Stomach (tissue), 9 donors: ENCODE results near the gene NSRP1. TPM values are rescaled to one million over a fixed set of nuclear protein-coding genes. Genes with fewer than 3 reads are reported as not detected.

Experiments
- DNase-seq, 2 donors: peaks; one replicate each; pipeline versions ENCODE4 v3.0.0 to v3.0.0-alpha.2; 2013 to 2019
- H3K27ac ChIP-seq, 5 donors: fragments of 200-600 bp in 4 of 5; sonication (generic) in 4 of 5; one replicate each; pipeline ENCODE4 v1.5.1; 2013 to 2019; ENCODE audit warnings: mild to moderate bottlenecking in 1 of 5, moderate library complexity in 1 of 5
- H3K27me3 ChIP-seq, 3 donors: fragments of 200-600 bp; sonication (generic); one replicate each; pipeline ENCODE4 v1.5.1; 2017 to 2019; ENCODE audit warnings: mixed run types in 1 of 3
- H3K36me3 ChIP-seq, 4 donors: fragments of 200-600 bp; sonication (generic); 1 replicate in 3 of 4; 2 replicates in 1 of 4; pipeline ENCODE4 v1.5.1; 2016 to 2019
- H3K4me1 ChIP-seq, 4 donors: fragments of 200-600 bp; sonication (generic); one replicate each; pipeline ENCODE4 v1.5.1; 2016 to 2019
- H3K4me3 ChIP-seq, 4 donors: fragments of 200-600 bp; sonication (generic) in 3 of 4; one replicate each; pipeline ENCODE4 v1.5.1; 2016 to 2019; ENCODE audit warnings: mild to moderate bottlenecking in 1 of 4
- H3K9me3 ChIP-seq, 4 donors: fragments of 200-600 bp; sonication (generic); one replicate each; pipeline ENCODE4 v1.5.1; 2016 to 2019
- EP300 ChIP-seq: sonication (generic); formaldehyde crosslinking; IDR thresholded peaks from one replicate; pipeline ENCODE4 v1.6.1; 2017; ENCODE audit warnings: antibody characterized with exemption
- POLR2A ChIP-seq, 4 donors: fragments of 450-650 bp; IDR thresholded peaks; one replicate each; pipeline ENCODE4 v1.6.1; 2016; ENCODE audit warnings: antibody characterized with exemption in 4 of 4, control low read depth in 2 of 4, mild to moderate bottlenecking in 1 of 4, moderate library complexity in 1 of 4
- POLR2AphosphoS5 ChIP-seq, 3 donors: sonication (generic); formaldehyde crosslinking; IDR thresholded peaks; one replicate each; pipeline ENCODE4 v1.6.1; 2016; ENCODE audit warnings: antibody characterized with exemption in 3 of 3
- WGBS, 5 donors: extraction: QIAGEN DNeasy Blood & Tissue Kit in 3 of 5; methylation state at CpG; one replicate each; pipeline versions ENCODE4 v1.1.5 to v1.1.7; 2013 to 2018; 5-methylcytosine and 5-hydroxymethylcytosine counted together
- intact Hi-C: fragments of 100-400 bp; cut with DNase I; formaldehyde crosslinking; loops from one replicate; pipeline ENCODE4 v1.15.1; 2023; ENCODE audit warnings: low total_unique reads
- polyA plus RNA-seq, 3 donors: library from polyadenylated mRNA; stranded (reverse); fragments of 200-250 nt; gene quantifications; one replicate each; pipeline ENCODE4 v1.2.3, GENCODE V29; 2013
- total RNA-seq, 5 donors: library from RNA; depleted of rRNA; stranded (reverse); fragments of >200 nt; gene quantifications; one replicate each; pipeline versions ENCODE4 v1.1.0 to v1.2.3, GENCODE V29; 2014 to 2016
- TF ChIP-seq, protein P1 (sequence below), 7 experiments: fragments of 450-650 bp in 4 of 7; fragments of 200-600 bp in 3 of 7; sonication (generic) in 3 of 7; IDR thresholded peaks; one replicate each; pipeline ENCODE4 v1.5.1; 2016 to 2019; ENCODE audit warnings: antibody characterized with exemption in 7 of 7, control low read depth in 2 of 7, mild to moderate bottlenecking in 1 of 7
- donor health status: healthy with polysubstance abuse.
- donor health status: Bipolar disorder and iron deficiency.
- donor health status: healthy.

The NSRP1 gene
- total and polyA plus RNA-seq, 8 donors = 5.4 to 110 (median 26.9) TPM

DNA sequence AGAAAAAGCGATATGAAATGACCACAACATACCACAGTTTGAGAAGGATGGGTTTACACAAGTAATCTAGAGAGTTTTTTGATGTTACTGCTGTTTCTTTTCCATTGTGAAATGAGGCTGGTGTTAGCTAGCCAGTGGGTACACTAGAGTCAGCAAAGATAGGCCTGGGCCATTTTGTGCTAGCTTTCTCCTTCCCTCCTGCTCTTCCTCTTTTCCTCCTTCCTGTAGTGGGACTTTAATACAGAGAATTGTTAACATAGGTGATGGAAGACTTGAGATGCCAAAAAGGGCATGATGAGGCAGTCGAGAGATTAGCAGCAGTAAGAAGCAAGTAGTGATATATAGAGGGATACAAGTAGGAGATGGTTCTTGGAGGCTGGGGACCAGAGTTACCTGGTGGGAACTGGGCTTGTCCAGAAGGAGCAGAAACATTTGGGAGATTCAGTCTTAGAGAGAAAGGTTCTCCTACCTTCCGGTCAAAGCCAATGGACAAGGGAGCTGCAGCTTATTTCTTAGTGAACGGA is 7.7 kb downstream of the NSRP1 start:
- Histone ChIP-seq H3K4me1 (peaks cover 0 to 64% (median 25%) of the 10 kb centered on the region in 4 donors), H3K9me3 (no peaks in the 10 kb centered on the region), H3K27me3 (no peaks in the 10 kb centered on the region), H3K36me3 (peaks cover 9 to 69% (median 60%) of the 10 kb centered on the region in 4 donors), H3K27ac (no peak overlapping the region), H3K4me3 (no peak overlapping the region)
- intact Hi-C loops = no loop called here
- 88 to 94% (median 91%) methylated on average over 4 of the region's 4 CpGs for WGBS, 5 donors
- no peak for DNase-seq
- TF ChIP-seq, protein P1, sequence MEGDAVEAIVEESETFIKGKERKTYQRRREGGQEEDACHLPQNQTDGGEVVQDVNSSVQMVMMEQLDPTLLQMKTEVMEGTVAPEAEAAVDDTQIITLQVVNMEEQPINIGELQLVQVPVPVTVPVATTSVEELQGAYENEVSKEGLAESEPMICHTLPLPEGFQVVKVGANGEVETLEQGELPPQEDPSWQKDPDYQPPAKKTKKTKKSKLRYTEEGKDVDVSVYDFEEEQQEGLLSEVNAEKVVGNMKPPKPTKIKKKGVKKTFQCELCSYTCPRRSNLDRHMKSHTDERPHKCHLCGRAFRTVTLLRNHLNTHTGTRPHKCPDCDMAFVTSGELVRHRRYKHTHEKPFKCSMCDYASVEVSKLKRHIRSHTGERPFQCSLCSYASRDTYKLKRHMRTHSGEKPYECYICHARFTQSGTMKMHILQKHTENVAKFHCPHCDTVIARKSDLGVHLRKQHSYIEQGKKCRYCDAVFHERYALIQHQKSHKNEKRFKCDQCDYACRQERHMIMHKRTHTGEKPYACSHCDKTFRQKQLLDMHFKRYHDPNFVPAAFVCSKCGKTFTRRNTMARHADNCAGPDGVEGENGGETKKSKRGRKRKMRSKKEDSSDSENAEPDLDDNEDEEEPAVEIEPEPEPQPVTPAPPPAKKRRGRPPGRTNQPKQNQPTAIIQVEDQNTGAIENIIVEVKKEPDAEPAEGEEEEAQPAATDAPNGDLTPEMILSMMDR (IDR thresholded peaks at IDR 0.05) = no peak
- TF ChIP-seq POLR2AphosphoS5 (IDR thresholded peaks at IDR 0.05) (no peak), POLR2A (IDR thresholded peaks at IDR 0.05) (no peak), EP300 (no peak)

DNA sequence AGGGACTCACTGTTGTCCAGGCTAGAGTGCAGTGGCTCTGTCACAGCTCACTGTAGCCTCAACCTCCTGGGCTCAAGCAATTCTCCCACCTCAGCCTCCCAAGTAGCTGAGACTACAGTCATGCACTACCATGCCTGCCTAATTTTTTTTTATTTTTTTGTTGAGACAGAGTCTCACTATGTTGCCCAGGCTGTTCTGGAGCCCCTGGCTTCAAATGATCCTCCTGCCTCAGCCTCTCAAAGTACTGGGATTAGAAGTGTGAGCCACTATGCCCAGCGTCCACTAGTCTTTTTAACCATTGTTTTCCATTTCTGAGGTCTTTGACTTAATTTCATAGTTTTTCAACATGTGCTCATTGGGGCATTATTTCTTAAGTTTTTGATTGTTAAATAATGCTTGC is 13.5 kb downstream of the NSRP1 start:
- H3K27ac ChIP-seq = no peak overlapping the region
- H3K27me3 ChIP-seq = no peaks in the 10 kb centered on the region
- no peak for DNase-seq
- 82 to 100% (median 90%) methylated on average over 1 of the region's 1 CpG for WGBS, 5 donors
- H3K4me3 ChIP-seq = no peak overlapping the region
- peaks cover 0 to 30% (median 14%) of the 10 kb centered on the region in 4 donors for H3K4me1 ChIP-seq
- peaks cover 3 to 65% (median 49%) of the 10 kb centered on the region in 4 donors for H3K36me3 ChIP-seq
- H3K9me3 ChIP-seq = no peaks in the 10 kb centered on the region
- intact Hi-C loops = no loop called here
- TF ChIP-seq POLR2A (IDR thresholded peaks at IDR 0.05) (no peak), POLR2AphosphoS5 (IDR thresholded peaks at IDR 0.05) (no peak), EP300 (no peak)
- TF ChIP-seq, protein P1 (IDR thresholded peaks at IDR 0.05) = no peak

DNA sequence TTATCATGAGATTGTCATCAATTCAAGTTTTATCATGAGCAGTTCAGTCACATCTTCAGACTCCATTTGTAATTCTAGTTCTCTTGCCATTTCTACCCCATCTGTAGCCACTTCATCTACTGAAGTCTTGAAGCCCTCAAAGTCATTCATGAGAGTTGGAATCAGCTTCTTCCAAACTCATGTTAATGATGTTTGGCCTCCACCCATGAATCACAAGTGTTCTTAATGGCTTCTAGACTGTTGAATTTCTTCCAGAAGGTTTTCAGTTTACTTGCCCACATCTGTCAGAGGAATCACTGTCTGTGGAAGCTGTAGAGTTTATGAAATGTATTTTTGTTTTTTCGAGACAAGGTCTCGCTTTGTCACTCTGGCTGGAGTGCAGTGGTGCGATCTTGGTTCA is 16.0 kb downstream of the NSRP1 start:
- H3K36me3 ChIP-seq = peaks cover 7 to 72% (median 51%) of the 10 kb centered on the region in 4 donors
- WGBS, 5 donors = 90 to 98% (median 96%) methylated on average over 3 of the region's 3 CpGs
- H3K27ac ChIP-seq = no peak overlapping the region
- no peak for DNase-seq
- intact Hi-C loops = no loop called here
- TF ChIP-seq POLR2A (IDR thresholded peaks at IDR 0.05) = no peak
- TF ChIP-seq, protein P1 (IDR thresholded peaks at IDR 0.05) = no peak
- no peaks in the 10 kb centered on the region for H3K27me3 ChIP-seq
- H3K4me1 ChIP-seq = peaks cover 0 to 22% (median 8%) of the 10 kb centered on the region in 4 donors
- no peaks in the 10 kb centered on the region for H3K9me3 ChIP-seq
- no peak overlapping the region for H3K4me3 ChIP-seq

DNA sequence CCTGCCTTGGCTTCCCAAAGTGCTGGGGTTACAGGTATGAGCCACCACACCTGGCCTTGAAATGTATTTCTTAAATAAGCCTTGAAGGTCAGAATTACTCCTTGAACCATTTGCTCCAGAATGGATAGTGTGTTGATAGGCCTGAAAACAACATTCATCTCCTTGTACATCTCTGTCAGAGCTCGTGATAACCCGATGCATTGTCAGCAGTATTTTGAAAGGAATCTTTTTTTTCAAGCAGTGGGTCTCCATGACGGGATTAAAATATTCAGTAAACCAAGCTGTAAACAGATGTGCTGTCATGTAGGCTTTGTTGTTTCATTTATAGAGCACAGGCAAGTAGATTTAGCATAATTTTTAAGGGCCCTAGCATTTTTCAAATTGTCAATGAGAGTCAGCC is 16.6 kb downstream of the NSRP1 start:
- Histone ChIP-seq H3K27ac (no peak overlapping the region), H3K4me1 (peaks cover 0 to 26% (median 11%) of the 10 kb centered on the region in 4 donors), H3K4me3 (no peak overlapping the region), H3K9me3 (no peaks in the 10 kb centered on the region), H3K27me3 (no peaks in the 10 kb centered on the region), H3K36me3 (peaks cover 3 to 66% (median 45%) of the 10 kb centered on the region in 4 donors)
- TF ChIP-seq, protein P1 (IDR thresholded peaks at IDR 0.05) = no peak
- no peak for TF ChIP-seq POLR2AphosphoS5 (IDR thresholded peaks at IDR 0.05)
- TF ChIP-seq POLR2A (IDR thresholded peaks at IDR 0.05) = no peak
- TF ChIP-seq EP300 = no peak
- 88 to 98% (median 97%) methylated on average over 3 of the region's 3 CpGs for WGBS, 5 donors
- no peak for DNase-seq
- intact Hi-C loops = no loop called here
